Kidney (tissue), 14 donors: ENCODE measurements around the gene AHDC1. TPM values are rescaled to one million over a fixed set of nuclear protein-coding genes. Genes with fewer than 3 reads are reported as not detected.

Source experiments
- DNase-seq, 5 donors: peaks; one replicate each; pipeline ENCODE4 v3.0.0-alpha.2; 2013 to 2020
- FAIRE-seq: peaks from 2 replicates; lab custom pipeline; 2012; peaks lifted over from hg19 to GRCh38; lab: Jason Lieb, UNC
- H3K27ac ChIP-seq, 2 donors: one replicate each; pipeline ENCODE4 v1.7.0; 2013; ENCODE audit warnings: low read depth in 2 of 2, low read length in 2 of 2, inconsistent platforms in 1 of 2
- H3K27me3 ChIP-seq: one replicate; pipeline ENCODE4 v1.7.1; 2013; ENCODE audit warnings: low read length, inconsistent platforms; ENCODE audit not compliant: control insufficient read depth, insufficient read depth
- H3K36me3 ChIP-seq, 3 donors: one replicate each; pipeline versions ENCODE4 v1.7.0 to v1.7.1; 2013; ENCODE audit warnings: low read length in 3 of 3, control low read depth in 1 of 3, inconsistent platforms in 1 of 3; ENCODE audit not compliant: insufficient read depth in 3 of 3, control insufficient read depth in 2 of 3
- H3K4me1 ChIP-seq, 3 donors: one replicate each; pipeline versions ENCODE4 v1.7.0 to v1.7.1; 2013; ENCODE audit warnings: low read length in 3 of 3, inconsistent platforms in 1 of 3, low read depth in 1 of 3; ENCODE audit not compliant: control insufficient read depth in 2 of 3, insufficient read depth in 2 of 3
- H3K4me3 ChIP-seq, 3 donors: one replicate each; pipeline versions ENCODE4 v1.7.0 to v1.8.1; 2013; ENCODE audit warnings: low read length in 3 of 3, control low read depth in 1 of 3, inconsistent platforms in 1 of 3
- H3K9ac ChIP-seq, 3 donors: one replicate each; pipeline versions ENCODE4 v1.7.0 to v1.7.1; 2013; ENCODE audit warnings: low read length in 3 of 3, control low read depth in 1 of 3, inconsistent platforms in 1 of 3
- H3K9me3 ChIP-seq, 3 donors: one replicate each; pipeline versions ENCODE4 v1.7.0 to v1.7.1; 2013; ENCODE audit warnings: low read length in 3 of 3, control low read depth in 1 of 3, inconsistent platforms in 1 of 3; ENCODE audit not compliant: control insufficient read depth in 2 of 3, insufficient read depth in 1 of 3
- intact Hi-C: fragments of 100-400 bp; cut with DNase I; formaldehyde crosslinking; loops from one replicate; pipeline ENCODE4 v1.11.1; 2022
- polyA plus RNA-seq: library from polyadenylated mRNA; stranded (reverse); fragments of 350-450 nt; fragmentation: Illumina TruSeq; extraction: RNeasy Lipid Tissue Mini Kit (QIAGEN cat#74804); gene quantifications from one replicate; pipeline ENCODE4 v1.2.3, GENCODE V29; 2014; ENCODE audit warnings: low read depth, low replicate concordance; ENCODE audit not compliant: insufficient read depth
- total RNA-seq: library from RNA; stranded (reverse); fragmentation: NEBNext Ultra II Directional; extraction: Animal tissue kit (Norgen Biotek cat#: 25700); gene quantifications from one replicate; pipeline ENCODE4 v1.2.1, GENCODE V29; 2021
- TF ChIP-seq, protein P1 (sequence below): IDR thresholded peaks from 3 replicates; pipeline ENCODE4 v1.5.1; 2012; ENCODE audit warnings: mild to moderate bottlenecking, moderate library complexity, borderline replicate concordance; ENCODE audit not compliant: insufficient read depth; ENCODE audit errors: extremely low read depth
- donor health status: control.
- donor health status: control.
- donor health status: control.
- donor health status: control.
- donor health status: control.
- donor health status: DM: yes; HTN: yes; CAD: no.
- donor health status: Normal renal cell carcinoma (clear cell type).

AHDC1 gene
- total and polyA plus RNA-seq, 2 donors from 2014 or later = 8.5 to 48.2 TPM

DNA sequence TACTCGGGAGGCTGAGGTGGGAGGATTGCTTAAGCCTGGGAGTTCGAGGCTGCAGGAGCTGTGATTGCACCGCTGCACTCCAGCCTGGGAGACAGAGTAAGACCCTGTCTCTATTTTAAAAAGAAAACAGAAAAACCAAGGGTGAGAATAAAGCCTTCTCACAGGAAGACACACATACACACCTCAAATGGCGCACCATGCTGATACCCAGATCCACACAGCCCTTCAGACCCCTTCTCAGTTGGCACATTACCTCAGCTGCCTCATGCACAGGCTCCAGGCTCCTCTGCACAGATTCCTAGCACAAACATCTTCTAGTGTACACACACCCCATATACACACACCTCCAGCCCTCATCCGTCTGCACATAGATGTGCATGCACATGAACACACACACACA lies 23.1 kb upstream of the AHDC1 start:
- peaks cover 0 to 13% (median 9%) of the 10 kb centered on the region in 3 donors for H3K4me1 ChIP-seq

DNA sequence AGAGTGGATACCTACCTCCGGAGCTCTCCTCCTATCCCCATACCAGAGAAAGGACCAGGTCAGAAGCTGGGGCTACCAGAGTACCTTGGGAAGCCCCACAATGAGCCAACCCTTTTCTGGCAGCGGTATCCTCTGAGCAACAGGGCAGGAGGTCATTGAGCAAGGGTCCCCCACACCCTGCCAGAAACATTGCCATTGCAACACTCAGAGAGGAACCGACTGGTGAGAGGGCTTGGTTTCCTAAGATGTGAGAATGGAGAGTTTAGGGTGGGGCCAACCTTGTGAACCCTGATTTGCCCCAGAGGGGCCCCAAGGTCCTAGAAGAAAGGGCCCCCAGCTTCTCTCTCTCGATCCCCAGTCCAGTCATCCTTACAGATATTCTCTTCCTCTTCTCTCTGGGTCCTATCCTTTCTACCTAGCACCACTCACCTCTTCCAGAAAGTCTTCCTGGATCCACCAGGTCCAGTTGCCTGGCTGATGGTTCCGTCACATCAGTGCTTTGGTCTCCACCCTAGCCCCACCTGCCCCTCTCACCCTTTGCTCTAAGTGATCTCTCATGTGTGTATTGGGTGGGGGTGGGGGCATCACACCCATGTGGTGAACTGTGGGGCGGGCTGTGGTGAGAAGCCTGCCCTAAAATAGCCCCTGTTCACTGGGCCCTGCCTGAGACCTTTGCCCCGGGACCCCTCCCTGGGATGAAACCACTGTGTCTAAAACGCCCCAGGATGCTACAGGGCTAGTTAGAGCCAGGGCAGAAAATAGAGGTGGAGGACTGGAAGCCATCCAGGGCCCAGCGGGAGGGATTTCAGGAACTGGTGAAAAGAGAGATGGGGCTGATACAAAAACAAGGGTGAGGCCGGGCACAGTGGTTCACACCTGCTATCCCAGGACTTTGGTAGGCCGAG lies 22.3 kb upstream of the AHDC1 start:
- intact Hi-C loops = no loop called here
- no peak overlapping the region for H3K4me3 ChIP-seq
- no peak overlapping the region for H3K27ac ChIP-seq
- no peaks in the 10 kb centered on the region for H3K27me3 ChIP-seq
- FAIRE-seq = no peak
- no peak for DNase-seq
- H3K9ac ChIP-seq = no peak overlapping the region
- TF ChIP-seq, protein P1, sequence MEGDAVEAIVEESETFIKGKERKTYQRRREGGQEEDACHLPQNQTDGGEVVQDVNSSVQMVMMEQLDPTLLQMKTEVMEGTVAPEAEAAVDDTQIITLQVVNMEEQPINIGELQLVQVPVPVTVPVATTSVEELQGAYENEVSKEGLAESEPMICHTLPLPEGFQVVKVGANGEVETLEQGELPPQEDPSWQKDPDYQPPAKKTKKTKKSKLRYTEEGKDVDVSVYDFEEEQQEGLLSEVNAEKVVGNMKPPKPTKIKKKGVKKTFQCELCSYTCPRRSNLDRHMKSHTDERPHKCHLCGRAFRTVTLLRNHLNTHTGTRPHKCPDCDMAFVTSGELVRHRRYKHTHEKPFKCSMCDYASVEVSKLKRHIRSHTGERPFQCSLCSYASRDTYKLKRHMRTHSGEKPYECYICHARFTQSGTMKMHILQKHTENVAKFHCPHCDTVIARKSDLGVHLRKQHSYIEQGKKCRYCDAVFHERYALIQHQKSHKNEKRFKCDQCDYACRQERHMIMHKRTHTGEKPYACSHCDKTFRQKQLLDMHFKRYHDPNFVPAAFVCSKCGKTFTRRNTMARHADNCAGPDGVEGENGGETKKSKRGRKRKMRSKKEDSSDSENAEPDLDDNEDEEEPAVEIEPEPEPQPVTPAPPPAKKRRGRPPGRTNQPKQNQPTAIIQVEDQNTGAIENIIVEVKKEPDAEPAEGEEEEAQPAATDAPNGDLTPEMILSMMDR = no peak
- H3K4me1 ChIP-seq = peaks cover 0 to 13% (median 7%) of the 10 kb centered on the region in 3 donors
- H3K9me3 ChIP-seq = no peaks in the 10 kb centered on the region
- no peaks in the 10 kb centered on the region for H3K36me3 ChIP-seq

More for the DNA sequence above, 23.1 kb upstream of the AHDC1 start:
- Histone ChIP-seq H3K27me3 (no peaks in the 10 kb centered on the region), H3K9me3 (no peaks in the 10 kb centered on the region), H3K9ac (no peak overlapping the region), H3K27ac (no peak overlapping the region), H3K4me3 (no peak overlapping the region), H3K36me3 (no peaks in the 10 kb centered on the region)
- DNase-seq = no peak
- no peak for FAIRE-seq
- intact Hi-C loops = no loop called here
- TF ChIP-seq, protein P1 = no peak

DNA sequence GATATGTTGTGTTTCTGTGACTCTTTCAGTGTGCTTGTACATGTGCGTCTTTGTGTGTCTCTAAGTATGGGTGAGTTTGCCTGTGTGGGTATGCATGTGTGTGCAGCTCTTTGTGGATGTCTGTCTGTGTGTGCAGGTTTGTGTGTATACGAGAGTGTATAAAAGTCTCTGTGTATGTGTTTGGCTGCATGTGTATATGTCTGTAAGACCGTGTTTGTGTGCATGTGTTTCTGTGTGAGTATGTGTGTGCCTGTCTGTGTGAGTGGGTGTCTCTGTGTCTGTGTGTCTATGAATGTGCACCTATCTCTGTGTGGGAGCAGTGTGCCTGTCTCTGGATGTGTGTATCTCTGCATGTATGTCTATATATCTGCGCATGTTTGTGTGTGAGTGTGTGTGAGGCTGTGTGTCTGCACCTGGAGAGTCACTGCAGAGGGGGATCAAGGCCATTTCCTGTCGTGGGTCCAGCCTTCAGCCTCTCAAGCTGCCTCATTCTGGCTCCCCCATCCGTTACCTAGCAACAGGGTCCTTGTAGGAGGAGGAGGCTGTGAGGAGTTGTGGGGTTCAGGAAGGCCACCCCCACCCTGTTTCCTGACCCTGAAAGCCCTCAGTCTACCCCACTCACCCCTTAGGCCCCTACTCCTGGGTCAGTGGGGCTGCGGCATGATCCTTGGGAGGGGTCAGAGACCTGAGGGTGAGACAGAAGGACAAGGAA lies 20.7 kb upstream of the AHDC1 start:
- Histone ChIP-seq H3K4me1 (peaks cover 0 to 7% (median 3%) of the 10 kb centered on the region in 3 donors), H3K27ac (no peak overlapping the region), H3K9me3 (no peaks in the 10 kb centered on the region), H3K9ac (no peak overlapping the region), H3K27me3 (no peaks in the 10 kb centered on the region), H3K36me3 (no peaks in the 10 kb centered on the region), H3K4me3 (no peak overlapping the region)
- TF ChIP-seq, protein P1 = no peak
- DNase-seq (no peak), FAIRE-seq (no peak)
- intact Hi-C loops = no loop called here
